Keratinocyte (primary cell): ENCODE measurements around the gene RAB27B. TPM values are rescaled to one million over a fixed set of nuclear protein-coding genes. Genes with fewer than 3 reads are reported as not detected.

Experiments used
- DNase-seq: peaks from one replicate; pipeline ENCODE4 v3.0.0-alpha.2; 2011; ENCODE audit warnings: low read depth, missing footprints, low spot score
- FAIRE-seq: peaks from 2 replicates; lab custom pipeline; 2011; peaks lifted over from hg19 to GRCh38; lab: Jason Lieb, UNC
- H2AFZ ChIP-seq: 2 replicates; pipeline ENCODE4 v1.6.0; 2012; ENCODE audit warnings: low read length, control low read depth, inconsistent platforms; ENCODE audit not compliant: control insufficient read depth
- H3K27ac ChIP-seq: 2 replicates; pipeline ENCODE4 v1.5.1; 2011; ENCODE audit warnings: low read length; ENCODE audit not compliant: control insufficient read depth, insufficient read depth
- H3K27me3 ChIP-seq: 3 replicates; pipeline ENCODE4 v1.6.0; 2011; ENCODE audit warnings: low read length; ENCODE audit not compliant: control insufficient read depth, insufficient read depth; ENCODE audit errors: extremely low read depth
- H3K36me3 ChIP-seq, 2 experiments: 2 replicates in 1 of 2; 3 replicates in 1 of 2; pipeline ENCODE4 v1.5.1; 2011; ENCODE audit warnings: low read length in 2 of 2, mild to moderate bottlenecking in 1 of 2; ENCODE audit not compliant: control insufficient read depth in 2 of 2, insufficient read depth in 2 of 2; ENCODE audit errors: extremely low read depth in 1 of 2
- H3K4me1 ChIP-seq: 3 replicates; pipeline ENCODE4 v1.5.1; 2011; ENCODE audit warnings: low read length; ENCODE audit not compliant: control insufficient read depth, insufficient read depth; ENCODE audit errors: extremely low read depth
- H3K4me2 ChIP-seq: 3 replicates; pipeline ENCODE4 v1.6.0; 2011; ENCODE audit warnings: low read depth, low read length; ENCODE audit not compliant: control insufficient read depth, insufficient read depth; ENCODE audit errors: extremely low read depth
- H3K4me3 ChIP-seq, 3 experiments: fragments of 200-600 bp in 1 of 3; sonication (generic) in 1 of 3; 2 replicates in 2 of 3; 3 replicates in 1 of 3; pipeline ENCODE4 v1.5.1; 2011 to 2016; ENCODE audit warnings: low read length in 3 of 3, mild to moderate bottlenecking in 3 of 3, control low read depth in 2 of 3, inconsistent platforms in 1 of 3, low read depth in 1 of 3, mixed read lengths in 1 of 3, mixed run types in 1 of 3, moderate library complexity in 1 of 3; ENCODE audit not compliant: control insufficient read depth in 2 of 3, insufficient read depth in 2 of 3; ENCODE audit errors: extremely low read depth in 1 of 3
- H3K79me2 ChIP-seq: 2 replicates; pipeline ENCODE4 v1.6.0; 2012; ENCODE audit warnings: low read length; ENCODE audit not compliant: control insufficient read depth, insufficient read depth
- H3K9ac ChIP-seq: 3 replicates; pipeline ENCODE4 v1.6.0; 2011; ENCODE audit warnings: low read length; ENCODE audit not compliant: control insufficient read depth, insufficient read depth; ENCODE audit errors: extremely low read depth
- H3K9me1 ChIP-seq: 3 replicates; pipeline ENCODE4 v1.6.0; 2011; ENCODE audit warnings: low read length; ENCODE audit not compliant: control insufficient read depth, insufficient read depth; ENCODE audit errors: extremely low read depth
- H3K9me3 ChIP-seq: 2 replicates; pipeline ENCODE4 v1.5.1; 2012; ENCODE audit warnings: low read depth, low read length; ENCODE audit not compliant: control insufficient read depth
- H4K20me1 ChIP-seq: 3 replicates; pipeline ENCODE4 v1.6.0; 2011; ENCODE audit warnings: low read length; ENCODE audit not compliant: control insufficient read depth, insufficient read depth; ENCODE audit errors: extremely low read depth
- EZH2 ChIP-seq: IDR thresholded peaks from one replicate; pipeline ENCODE4 v1.6.1; 2012; ENCODE audit warnings: inconsistent platforms, mild to moderate bottlenecking, low read length, moderate library complexity
- dilution Hi-C: fragments of 300-500 bp; cut with MboI; formaldehyde crosslinking; loops from one replicate; pipeline ENCODE4 v1.7.0; 2020; ENCODE audit warnings: low sequenced_read_pairs; ENCODE audit not compliant: extremely low pct_ligation_motif_present
- polyA plus RNA-seq, 5 experiments: library from polyadenylated mRNA; depleted of rRNA in 3 of 5; stranded (reverse) in 3 of 5; stranded (forward) in 1 of 5; unstranded in 1 of 5; fragments of >200 nt; gene quantifications; 1 replicate in 1 of 5; 2 replicates in 3 of 5; 3 replicates in 1 of 5; pipeline versions ENCODE4 v1.2.1 to v1.2.3, GENCODE V29; 2011 to 2012; ENCODE audit warnings: missing spikeins in 2 of 5, low read depth in 1 of 5, low replicate concordance in 1 of 5
- TF ChIP-seq, protein P1 (sequence below), 3 experiments: IDR thresholded peaks in 1 of 3; conservative IDR thresholded peaks in 1 of 3; optimal IDR thresholded peaks in 1 of 3; 2 replicates in 2 of 3; 3 replicates in 1 of 3; pipeline versions ENCODE3 to v1.5.1; 2011; ENCODE audit warnings: low read length in 3 of 3, mild to moderate bottlenecking in 3 of 3, moderate library complexity in 2 of 3, control low read depth in 1 of 3, inconsistent platforms in 1 of 3; ENCODE audit not compliant: insufficient read depth in 2 of 3; ENCODE audit errors: extremely low read depth in 1 of 3

The RAB27B gene
- polyA plus RNA-seq, 1 donor (not counting 4 experiments of a cell fraction or from before 2014, with no cell fraction given) = 4.2 TPM

DNA sequence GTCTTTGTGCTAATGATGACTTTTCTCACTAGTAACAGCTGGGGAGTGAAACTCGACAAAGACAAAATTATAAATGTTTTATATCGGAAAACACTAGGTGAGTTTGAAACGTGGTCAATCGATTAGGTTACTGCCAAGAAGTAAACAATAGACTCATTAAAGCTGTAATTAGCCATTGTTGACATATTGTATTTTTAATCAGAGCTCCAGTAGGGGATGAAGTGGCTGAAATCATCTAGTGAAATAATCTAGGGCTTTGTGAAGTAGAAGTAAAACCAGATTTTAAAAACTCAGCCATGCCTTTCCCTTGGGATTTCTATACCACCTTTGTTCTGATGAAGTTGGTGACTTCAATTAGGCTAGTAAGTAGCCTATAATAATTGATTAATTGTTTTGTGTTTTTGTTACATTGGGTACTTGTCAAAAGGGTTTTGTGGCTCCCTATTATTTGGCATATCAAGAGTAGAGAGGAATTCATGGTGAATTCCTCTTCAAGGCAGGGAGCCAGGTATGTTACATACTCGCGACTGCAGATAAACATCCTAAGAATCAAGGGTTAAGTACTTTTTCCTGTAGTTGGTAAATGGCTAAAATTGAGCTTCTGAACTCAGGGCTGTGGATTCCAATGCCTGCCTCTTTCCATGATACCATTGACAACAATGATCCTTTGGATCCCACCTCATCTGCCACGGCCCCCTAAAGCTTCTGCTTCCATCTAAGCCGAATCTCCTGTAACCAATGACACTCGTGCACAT, 31.6 kb downstream of the RAB27B start:
- Histone ChIP-seq H3K9ac (no peak overlapping the region), H3K4me2 (no peak overlapping the region), H3K9me3 (no peaks in the 10 kb centered on the region), H3K27me3 (no peaks in the 10 kb centered on the region), H3K27ac (no peak overlapping the region), H3K9me1 (no peaks in the 10 kb centered on the region), H2AFZ (no peak overlapping the region), H3K79me2 (no peaks in the 10 kb centered on the region), H3K36me3 (no peaks in the 10 kb centered on the region), H4K20me1 (no peaks in the 10 kb centered on the region), H3K4me3 (no peak overlapping the region), H3K4me1 (no peaks in the 10 kb centered on the region)
- FAIRE-seq (no peak), DNase-seq (no peak)
- dilution Hi-C loops = no loop called here
- TF ChIP-seq, protein P1, sequence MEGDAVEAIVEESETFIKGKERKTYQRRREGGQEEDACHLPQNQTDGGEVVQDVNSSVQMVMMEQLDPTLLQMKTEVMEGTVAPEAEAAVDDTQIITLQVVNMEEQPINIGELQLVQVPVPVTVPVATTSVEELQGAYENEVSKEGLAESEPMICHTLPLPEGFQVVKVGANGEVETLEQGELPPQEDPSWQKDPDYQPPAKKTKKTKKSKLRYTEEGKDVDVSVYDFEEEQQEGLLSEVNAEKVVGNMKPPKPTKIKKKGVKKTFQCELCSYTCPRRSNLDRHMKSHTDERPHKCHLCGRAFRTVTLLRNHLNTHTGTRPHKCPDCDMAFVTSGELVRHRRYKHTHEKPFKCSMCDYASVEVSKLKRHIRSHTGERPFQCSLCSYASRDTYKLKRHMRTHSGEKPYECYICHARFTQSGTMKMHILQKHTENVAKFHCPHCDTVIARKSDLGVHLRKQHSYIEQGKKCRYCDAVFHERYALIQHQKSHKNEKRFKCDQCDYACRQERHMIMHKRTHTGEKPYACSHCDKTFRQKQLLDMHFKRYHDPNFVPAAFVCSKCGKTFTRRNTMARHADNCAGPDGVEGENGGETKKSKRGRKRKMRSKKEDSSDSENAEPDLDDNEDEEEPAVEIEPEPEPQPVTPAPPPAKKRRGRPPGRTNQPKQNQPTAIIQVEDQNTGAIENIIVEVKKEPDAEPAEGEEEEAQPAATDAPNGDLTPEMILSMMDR (optimal IDR thresholded peaks at IDR 0.05 in 1 of 3, IDR thresholded peaks at IDR 0.05 in 1 of 3, conservative IDR thresholded peaks at IDR 0.05 in 1 of 3; ENCODE audit: extremely low read depth in 1 of 3, insufficient read depth in 2 of 3, low read length in 3 of 3) = no peak
- no peak for TF ChIP-seq EZH2

DNA sequence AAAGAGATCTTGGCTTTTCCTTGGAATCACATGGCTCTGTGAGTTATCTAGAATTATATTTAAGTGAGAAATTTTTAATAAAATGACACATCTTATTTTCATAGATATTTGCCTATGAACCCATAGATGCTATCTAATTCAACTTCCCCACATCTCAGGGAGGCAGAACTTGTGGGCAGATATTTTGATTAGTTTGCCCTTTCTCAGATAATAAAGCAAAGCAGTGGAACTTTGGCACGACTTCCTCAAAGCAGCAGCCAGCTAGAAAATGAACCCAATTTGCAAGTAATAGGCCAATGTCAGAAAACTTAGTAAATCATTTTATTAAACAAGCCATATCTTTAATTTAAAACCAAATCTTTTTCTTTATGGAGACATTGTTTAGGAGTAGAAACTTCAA, 32.7 kb downstream of the RAB27B start:
- no peaks in the 10 kb centered on the region for H3K79me2 ChIP-seq
- no peaks in the 10 kb centered on the region for H3K4me1 ChIP-seq
- no peak overlapping the region for H3K27ac ChIP-seq
- no peak overlapping the region for H2AFZ ChIP-seq
- dilution Hi-C loops = no loop called here
- no peaks in the 10 kb centered on the region for H4K20me1 ChIP-seq
- H3K27me3 ChIP-seq = no peaks in the 10 kb centered on the region
- FAIRE-seq = no peak
- no peak for DNase-seq
- no peaks in the 10 kb centered on the region for H3K9me3 ChIP-seq
- no peak overlapping the region for H3K4me2 ChIP-seq
- no peak overlapping the region for H3K9ac ChIP-seq
- no peaks in the 10 kb centered on the region for H3K36me3 ChIP-seq
- H3K9me1 ChIP-seq = no peaks in the 10 kb centered on the region
- no peak overlapping the region for H3K4me3 ChIP-seq
- TF ChIP-seq, protein P1 (optimal IDR thresholded peaks at IDR 0.05 in 1 of 3, IDR thresholded peaks at IDR 0.05 in 1 of 3, conservative IDR thresholded peaks at IDR 0.05 in 1 of 3; ENCODE audit: extremely low read depth in 1 of 3, insufficient read depth in 2 of 3, low read length in 3 of 3) = no peak
